Heart left ventricle (tissue), 13 donors: ENCODE data around the gene CPLX3.

ENCODE experiments used
- POLR2A ChIP-seq, 2 donors: fragments of 450-650 bp; IDR thresholded peaks; one replicate each; pipeline ENCODE4 v1.6.1; 2017; ENCODE audit warnings: antibody characterized with exemption in 2 of 2, mild to moderate bottlenecking in 2 of 2, moderate library complexity in 2 of 2
- TF ChIP-seq, protein P1 (sequence below), 12 donors: fragments of 200-600 bp; sonication (generic) in 4 of 12; IDR thresholded peaks; one replicate each; pipeline versions ENCODE4 v1.5.0 to v1.8.0; 2018 to 2022; ENCODE audit warnings: antibody characterized with exemption in 12 of 12, mild to moderate bottlenecking in 5 of 12
- donor health status: ischemic (EF 13 %, LVEDD 7.1; RV severe dilation, severe dysfunction).
- donor health status: DM: no; HTN: yes; CAD: no.
- donor health status: DM: no; HTN: no; CAD: no.
- donor health status: ischemic (EF 25% LVEDD 6.9; RV normal size, moderate dysfunction).
- donor health status: ischemic (EF 25% LVEDD 5.7; RV mildly dilated, moderate dysfunction).
- donor health status: ischemic (EF 35%, LVEDD 5.7; RV mildly dilated, moderate dysfunction).
- donor health status: nonischemic (EF 11% LVEDD 7.7; RV severe dilation, severe dysfunction).
- donor health status: DM: yes; HTN: yes; CAD: no.
- donor health status: PGD.
- donor health status: ischemic (EF 29% LVEDD 5.4; RV normal size, mild dysfunction).
- donor health status: nonischemic (EF 23%, LVEDD 6.1; RV moderate dilation, normal function).

DNA sequence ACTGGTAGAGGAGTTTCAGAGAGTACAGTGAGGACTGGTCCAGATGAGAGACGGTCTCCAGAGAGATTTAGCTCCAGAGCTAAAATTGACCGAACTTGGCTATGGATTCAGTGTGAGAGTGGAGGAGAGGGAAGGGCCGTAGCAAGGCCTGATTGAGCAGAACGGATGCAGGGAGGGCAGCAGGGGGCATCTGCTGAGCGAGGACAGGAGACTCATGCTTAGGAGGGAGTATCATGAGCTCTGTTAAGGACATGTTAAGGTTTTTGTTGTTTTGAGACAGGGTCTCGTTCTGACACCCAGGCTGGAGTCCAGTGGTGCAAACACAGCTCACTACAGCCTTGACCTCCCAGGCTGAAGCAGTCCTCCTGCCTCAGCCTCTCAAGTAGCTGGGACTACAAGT is 21.5 kb upstream of the CPLX3 start:
- TF ChIP-seq, protein P1, sequence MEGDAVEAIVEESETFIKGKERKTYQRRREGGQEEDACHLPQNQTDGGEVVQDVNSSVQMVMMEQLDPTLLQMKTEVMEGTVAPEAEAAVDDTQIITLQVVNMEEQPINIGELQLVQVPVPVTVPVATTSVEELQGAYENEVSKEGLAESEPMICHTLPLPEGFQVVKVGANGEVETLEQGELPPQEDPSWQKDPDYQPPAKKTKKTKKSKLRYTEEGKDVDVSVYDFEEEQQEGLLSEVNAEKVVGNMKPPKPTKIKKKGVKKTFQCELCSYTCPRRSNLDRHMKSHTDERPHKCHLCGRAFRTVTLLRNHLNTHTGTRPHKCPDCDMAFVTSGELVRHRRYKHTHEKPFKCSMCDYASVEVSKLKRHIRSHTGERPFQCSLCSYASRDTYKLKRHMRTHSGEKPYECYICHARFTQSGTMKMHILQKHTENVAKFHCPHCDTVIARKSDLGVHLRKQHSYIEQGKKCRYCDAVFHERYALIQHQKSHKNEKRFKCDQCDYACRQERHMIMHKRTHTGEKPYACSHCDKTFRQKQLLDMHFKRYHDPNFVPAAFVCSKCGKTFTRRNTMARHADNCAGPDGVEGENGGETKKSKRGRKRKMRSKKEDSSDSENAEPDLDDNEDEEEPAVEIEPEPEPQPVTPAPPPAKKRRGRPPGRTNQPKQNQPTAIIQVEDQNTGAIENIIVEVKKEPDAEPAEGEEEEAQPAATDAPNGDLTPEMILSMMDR (IDR thresholded peaks at IDR 0.05): no peak
- TF ChIP-seq POLR2A (IDR thresholded peaks at IDR 0.05): no peak
